Activated CD4-positive, alpha-beta T cell treated with anti-CD3 and anti-CD28 coated beads for 1 hour (primary cell): Measurements from ENCODE around the gene STRIP2.

Experiments used
- DNase-seq: peaks from one replicate; pipeline ENCODE4 v3.0.0-alpha.2; 2020

STRIP2 gene

GRCh38 chr7:129535896-129536295 is 101.7 kb downstream of the STRIP2 start:
- no peak for DNase-seq

DNA sequence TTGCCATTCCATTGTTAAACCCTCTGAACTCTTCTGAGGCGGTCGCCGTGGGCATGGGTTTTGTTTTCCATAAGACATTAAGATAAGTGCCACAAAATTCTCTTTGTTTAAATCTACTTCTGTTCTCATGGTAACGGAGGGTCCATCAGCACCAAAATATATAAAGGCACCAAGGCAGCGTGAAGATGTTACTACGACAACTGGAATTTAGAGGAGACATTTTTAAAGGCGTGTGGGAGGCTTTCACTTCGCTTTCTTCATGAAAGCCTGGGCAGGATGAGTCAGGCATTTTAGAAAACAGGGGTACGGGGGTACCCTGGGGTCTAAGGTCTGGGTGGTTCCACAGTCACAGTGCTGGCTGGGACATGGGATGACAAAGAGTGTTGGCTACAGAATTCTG is 102.1 kb downstream of the STRIP2 start:
- DNase-seq: no peak
